ENCODE measurements around the gene KIF19.

Gene KIF19

DNA sequence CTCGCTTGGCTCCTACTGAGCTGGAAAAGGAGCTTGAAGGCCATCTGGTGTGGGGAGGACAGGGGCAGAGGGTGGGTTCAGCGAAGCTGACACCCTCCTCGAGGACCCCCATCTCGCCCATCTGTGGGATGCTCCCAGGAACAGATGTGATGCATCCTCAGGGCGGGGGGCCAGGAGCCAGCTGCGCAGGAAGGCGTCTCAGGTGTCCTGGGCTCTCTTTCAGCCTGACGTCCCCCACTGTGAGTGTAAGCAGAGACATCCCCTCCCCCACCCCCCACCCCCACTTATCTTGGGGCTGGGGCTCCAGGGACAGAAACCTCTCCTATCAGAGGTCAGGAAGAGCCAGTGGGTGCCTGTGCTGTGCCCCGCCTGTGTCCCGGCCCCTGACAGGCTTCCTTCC, 16.2 kb downstream of the KIF19 start:
- no peak for DNase-seq (ENCODE audit: low read depth)

DNA sequence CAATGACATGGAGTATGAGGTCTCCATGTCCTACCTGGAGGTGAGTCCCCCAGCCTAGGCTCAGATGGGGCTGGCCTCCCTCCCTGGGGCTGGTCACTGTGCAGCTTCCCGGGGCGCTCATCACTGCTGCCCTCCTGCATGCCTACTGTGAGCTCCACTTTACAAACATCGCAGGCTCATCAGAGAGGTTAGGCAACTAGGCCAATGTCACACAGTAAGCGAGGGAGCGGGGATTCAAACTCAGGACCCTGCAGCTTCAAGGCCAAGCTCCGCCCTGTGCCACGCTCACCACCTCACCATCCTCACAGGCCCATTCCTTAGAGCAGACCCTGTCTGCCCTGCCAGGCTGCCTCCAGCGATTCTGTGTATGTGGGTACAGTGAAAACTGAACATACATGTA, 17.1 kb downstream of the KIF19 start:
- no peak for DNase-seq (ENCODE audit: low read depth)

DNA sequence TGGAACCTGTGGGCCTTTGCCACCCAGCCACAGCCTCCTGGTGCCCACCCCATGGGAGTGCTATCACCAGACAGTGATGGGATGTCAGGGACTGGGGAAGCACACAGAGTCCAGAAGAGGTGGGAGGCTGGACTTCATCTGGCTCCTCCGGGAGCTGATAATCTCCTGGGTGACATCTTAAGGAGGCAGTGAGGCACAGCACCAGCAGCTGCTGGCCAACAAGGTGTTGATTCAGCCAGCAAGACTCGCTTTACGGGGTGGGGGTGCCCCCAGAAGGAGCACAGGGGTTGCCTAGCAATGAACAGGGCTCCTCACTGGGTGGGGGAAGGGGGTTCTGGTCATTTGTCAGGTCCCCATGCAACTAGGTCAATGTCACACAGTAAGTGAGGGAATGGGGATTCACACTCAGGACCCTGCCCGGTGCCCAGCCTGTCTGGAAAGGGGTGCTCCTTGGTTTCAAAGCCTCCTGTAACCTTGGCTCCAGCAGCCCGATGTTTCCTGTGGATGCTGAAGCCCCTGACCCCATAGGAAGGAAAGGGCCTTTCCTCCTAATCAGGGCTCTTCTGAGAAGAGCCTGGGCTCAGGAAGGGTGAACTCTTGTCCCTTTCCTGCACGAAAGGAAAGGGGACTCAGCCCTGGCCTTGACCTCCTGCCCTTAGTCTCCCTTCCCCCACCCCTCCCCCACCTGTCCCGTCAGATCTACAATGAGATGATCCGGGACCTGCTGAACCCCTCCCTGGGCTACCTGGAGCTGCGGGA, 17.7 kb downstream of the KIF19 start:
- DNase-seq (ENCODE audit: low read depth): no peak

DNA sequence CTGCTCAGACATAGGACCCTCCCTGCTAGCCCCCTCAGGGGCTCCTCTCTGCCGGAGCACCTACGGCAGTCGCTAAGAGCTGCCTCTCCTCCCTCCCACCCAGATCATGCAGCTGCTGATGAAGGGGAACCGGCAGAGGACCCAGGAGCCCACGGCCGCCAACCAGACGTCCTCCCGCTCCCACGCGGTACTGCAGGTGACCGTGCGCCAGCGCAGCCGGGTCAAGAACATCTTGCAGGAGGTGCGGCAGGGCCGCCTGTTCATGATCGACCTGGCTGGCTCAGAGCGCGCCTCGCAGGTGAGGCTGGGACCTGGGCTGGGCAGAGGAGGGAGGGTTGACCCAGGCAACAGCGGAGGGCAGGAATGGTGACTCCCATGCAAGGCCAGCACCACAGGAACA, 18.6 kb downstream of the KIF19 start:
- no peak for DNase-seq (ENCODE audit: low read depth)

DNA sequence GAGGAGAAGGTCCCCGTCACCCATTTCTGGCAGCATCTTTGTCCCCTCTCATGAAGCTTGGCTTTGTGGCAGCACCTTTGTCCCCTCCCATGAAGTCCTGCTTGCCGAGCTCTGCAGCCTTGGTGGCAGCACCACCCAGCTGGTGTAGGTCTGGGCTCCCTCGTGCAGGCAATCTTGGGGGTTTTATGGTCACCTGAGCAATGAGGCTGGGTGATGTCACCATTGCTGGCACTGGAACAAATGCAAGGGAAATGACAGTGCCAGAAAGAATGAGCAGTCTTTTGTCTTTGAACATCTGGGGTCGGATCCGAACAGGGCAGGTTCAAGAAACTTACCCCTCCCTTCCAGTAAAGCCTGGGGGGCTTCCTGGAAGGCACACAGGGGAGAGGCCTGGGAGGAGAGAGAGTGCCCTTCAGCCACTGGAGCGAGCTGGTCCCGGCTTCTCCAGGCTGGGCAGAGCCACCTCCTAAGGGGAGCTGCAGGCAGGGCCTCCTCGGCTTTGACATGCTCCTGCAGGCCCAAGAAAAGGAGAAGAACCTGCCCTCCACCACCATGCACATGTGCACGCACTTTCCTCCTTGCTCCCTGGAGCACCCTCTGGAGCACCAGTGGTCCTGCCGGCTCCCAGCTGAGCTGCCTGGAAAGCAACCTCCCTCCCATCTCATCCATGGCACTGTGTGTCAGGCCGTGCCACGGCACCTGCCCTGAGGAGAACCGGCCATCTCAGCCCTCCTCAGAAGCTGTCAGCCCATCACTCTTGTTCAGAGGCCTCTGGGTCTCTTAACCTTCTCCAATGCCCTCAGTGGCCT, 19.6 kb downstream of the KIF19 start:
- DNase-seq (ENCODE audit: low read depth): no peak

DNA sequence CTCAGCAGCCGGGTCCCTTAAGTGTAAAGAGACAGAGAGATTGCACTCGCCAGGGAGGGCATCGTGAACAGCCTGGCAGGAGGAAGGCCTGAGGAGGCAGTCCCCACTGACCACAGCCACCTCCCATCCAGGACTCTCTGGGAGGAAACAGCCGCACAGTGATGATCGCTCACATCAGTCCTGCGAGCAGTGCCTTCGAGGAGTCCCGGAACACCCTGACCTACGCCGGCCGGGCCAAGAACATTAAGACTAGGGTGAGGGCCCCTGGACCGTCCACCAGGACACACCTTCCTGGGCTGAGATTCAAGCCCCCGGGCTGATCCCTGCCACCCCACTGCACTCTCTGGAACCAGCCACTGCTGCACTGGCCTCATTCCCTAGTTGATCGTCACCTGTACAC, 21.6 kb downstream of the KIF19 start:
- no peak for DNase-seq (ENCODE audit: low read depth)

DNA sequence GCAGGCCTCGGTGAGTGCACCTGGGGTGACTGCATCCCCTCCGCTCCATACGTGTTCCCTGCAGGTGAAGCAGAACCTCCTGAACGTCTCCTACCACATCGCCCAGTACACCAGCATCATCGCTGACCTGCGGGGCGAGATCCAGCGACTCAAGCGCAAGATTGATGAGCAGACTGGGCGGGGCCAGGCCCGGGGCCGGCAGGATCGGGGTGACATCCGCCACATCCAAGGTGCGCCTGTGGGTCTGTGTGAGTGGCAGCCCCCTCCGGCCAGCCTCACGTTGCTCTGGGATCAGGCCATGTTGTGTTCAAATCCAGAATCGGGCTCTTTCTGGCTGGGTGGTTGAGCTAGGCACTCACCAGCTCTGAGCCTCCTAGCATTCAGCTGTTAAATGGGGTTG, 23.1 kb downstream of the KIF19 start:
- DNase-seq (ENCODE audit: low read depth): no peak

DNA sequence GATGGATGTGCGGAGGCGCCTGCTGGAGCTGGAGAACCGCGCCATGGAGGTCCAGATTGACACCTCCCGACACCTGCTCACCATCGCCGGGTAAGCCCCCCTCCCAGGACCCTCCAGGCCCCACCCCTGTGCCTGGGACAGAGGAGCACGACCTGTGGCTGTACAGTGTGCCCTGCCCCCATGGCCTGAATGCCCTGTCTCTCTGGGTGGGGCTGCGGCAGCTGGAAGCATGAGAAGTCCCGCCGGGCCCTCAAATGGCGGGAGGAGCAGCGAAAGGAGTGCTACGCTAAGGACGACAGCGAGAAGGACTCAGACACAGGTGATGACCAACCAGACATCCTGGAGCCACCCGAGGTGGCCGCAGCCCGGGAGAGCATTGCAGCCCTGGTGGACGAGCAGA, 24.5 kb downstream of the KIF19 start:
- DNase-seq (ENCODE audit: low read depth): no peak

DNA sequence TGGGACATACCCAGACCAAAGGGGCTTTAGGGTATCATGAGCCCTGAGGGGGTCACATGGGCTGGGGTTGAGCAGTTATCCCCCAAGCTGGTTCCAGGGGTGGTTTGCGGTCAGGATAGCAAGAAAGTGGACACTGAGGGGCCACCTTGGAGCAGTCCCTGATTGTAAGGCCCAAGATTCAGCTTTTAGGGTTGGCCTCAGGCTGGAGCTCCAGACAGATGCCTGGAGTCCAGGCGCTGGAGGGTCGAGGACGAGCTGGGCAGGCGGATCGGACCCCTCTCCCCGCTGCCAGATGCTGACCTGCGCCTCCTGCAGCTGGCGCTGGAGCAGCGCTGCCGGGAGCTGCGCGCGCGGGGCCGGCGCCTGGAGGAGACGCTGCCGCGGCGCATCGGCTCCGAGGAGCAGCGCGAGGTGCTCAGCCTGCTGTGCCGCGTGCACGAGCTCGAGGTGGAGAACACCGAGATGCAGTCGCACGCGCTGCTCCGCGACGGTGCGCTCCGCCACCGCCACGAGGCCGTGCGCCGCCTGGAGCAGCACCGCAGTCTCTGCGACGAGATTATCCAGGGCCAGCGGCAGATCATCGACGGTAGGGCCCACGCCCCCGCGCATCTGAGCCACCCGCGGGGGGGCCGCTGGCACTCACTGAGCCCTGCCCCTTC, 25.7 kb downstream of the KIF19 start:
- no peak for DNase-seq (ENCODE audit: low read depth)

DNA sequence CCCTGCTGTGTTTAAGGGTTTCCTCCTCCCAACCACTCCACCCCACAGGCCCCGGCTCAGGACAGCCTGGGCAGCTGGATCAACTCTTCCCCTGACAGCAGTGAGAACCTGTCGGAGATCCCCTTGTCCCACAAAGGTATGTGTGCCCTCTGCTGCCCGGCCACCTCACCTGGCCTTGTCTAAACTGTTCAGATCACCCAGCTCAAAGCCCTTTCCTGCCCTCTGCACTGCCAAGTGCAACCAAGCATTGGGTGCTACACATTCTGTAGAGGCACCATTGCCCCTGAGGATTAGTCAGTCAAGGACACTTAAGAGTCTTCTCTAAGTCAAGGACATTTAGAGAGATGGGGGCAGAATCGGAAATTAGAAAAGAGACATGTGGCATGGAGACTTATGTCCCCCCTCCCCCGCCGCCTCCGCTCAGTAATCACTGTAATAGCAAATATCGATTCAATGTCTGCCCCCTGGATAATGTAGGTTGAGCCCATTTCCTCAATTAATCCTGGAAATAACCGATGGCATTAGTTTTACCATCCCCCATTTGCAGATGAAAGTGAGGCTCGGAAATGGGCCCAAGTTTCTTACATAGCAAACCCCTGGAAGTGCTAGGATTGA, 27.5 kb downstream of the KIF19 start:
- no peak for DNase-seq (ENCODE audit: low read depth)

DNA sequence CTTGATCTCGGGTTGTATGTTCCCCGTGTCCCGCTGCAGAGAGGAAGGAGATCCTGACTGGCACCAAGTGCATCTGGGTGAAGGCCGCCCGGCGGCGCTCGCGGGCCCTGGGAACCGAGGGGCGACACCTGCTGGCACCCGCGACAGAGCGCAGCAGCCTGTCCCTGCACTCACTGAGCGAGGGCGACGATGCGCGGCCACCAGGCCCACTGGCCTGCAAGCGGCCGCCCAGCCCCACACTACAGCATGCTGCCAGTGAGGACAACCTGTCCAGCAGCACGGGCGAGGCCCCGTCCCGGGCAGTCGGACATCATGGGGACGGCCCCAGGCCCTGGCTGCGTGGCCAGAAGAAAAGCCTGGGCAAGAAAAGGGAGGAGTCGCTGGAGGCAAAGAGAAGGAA, 28.1 kb downstream of the KIF19 start:
- DNase-seq (ENCODE audit: low read depth): no peak

DNA sequence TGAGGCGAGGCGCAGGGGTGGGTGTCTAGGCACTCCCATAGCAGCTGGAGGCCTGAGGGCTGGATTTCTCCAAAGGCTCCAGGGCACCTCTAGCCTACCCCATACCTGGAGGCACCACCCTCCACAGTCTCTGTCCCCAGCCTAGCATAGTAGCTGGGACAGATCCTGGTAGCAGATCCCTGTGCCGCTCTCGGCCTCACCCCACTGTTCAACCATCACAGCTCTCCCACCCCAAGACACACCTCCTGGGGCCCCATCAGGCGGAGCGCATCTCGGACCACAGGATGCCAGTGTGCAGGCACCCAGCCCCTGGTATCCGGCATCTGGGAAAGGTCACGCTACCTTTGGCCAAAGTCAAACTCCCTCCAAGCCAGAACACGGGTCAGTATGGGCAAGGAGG, 28.5 kb downstream of the KIF19 start:
- DNase-seq (ENCODE audit: low read depth): no peak

DNA sequence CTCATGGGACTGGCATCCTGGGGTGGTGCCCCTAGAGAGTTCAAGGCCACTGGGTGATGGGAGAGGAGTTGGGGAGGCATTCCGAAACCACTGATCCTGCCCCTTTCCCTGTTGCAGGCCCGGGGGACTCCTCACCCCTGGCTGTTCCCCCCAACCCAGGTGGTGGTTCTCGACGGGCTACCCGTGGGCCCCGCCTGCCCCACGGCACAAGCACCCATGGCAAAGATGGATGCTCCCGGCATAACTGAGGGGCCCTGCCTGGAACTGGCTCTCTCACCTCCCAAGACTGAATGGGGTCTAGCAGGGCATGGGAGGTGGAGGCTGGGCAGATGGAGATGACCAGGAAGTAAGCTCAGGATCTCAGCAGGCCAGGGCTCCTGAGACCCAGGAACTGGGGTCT, 29.0 kb downstream of the KIF19 start:
- DNase-seq (ENCODE audit: low read depth): no peak

DNA sequence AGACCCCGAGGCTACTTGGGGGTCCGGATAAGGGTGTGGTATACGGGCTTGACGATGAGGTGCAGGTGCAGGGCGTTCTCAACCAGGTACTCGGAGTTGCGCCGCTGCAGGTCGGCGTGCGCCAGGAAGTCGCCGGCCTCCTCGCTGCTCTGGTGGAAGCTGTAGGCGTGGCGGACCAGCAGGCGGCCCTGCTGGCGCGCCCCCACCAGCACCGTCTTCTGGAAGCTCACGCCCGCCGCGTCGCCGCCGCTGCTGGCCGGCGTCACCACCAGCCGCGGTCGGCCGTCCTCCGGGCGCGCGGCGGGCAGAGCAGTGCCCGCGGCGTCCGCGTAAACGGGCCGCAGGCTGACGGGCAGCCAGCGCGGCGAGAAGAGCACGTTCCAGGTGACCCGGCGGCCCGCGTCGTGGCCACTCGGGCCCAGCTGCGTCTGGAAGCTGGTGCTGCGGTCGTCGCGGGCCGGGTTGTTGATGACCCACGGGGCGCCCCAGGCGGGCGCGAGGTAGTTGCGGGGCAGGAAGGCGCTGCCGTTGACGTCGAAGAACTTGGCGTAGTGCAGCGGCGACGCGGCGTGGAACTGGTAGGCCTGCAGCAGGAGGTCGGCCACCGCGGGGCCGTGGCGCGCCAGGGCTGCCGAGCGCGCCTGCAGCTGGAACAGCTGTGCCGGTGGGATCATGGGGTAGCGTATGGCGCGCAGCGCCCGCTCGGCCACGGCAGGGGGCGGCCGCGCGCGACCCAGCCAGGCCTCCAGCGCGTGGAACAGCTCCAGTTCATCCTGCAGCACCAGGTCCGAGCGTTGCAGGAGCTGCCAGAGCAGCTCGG, 30.8 kb downstream of the KIF19 start:
- DNase-seq (ENCODE audit: low read depth): no peak

DNA sequence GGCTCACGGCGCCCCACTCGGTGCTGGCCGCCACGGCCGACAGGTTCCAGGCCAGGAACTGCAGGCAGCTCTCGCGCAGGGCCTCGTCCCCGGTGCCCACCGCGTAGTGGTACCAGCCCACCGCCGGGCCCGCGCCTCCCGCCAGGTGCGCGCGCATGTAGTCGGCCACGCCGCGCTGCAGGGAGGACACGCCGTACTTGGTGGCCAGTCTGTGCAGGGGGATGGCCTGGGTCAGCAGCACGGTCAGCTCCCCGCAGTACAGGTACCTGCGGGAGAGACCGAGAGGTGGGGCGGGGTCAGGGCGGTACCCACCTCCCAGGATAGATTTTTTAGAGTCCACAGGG, 31.4 kb downstream of the KIF19 start:
- no peak for DNase-seq (ENCODE audit: low read depth)

DNA sequence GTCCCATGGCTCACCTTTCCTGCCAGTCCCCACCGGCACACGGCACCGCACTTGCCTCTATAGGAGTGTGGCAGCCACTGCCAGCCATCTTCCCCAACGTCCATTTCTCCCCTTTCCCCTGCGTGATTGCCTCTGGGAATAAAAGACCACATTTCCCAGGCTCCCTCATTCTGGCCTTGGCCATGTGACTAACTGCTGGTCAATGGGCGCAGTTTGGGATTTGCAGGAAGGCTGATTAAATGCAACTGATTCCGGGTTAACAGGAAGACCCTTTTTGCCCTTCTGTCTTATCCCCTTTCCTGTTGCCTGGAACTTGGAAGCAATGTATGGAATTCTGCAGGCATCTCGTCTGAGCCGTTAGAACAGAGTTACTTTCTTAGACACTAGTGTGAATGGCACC, 32.7 kb downstream of the KIF19 start:
- DNase-seq (ENCODE audit: low read depth): no peak

DNA sequence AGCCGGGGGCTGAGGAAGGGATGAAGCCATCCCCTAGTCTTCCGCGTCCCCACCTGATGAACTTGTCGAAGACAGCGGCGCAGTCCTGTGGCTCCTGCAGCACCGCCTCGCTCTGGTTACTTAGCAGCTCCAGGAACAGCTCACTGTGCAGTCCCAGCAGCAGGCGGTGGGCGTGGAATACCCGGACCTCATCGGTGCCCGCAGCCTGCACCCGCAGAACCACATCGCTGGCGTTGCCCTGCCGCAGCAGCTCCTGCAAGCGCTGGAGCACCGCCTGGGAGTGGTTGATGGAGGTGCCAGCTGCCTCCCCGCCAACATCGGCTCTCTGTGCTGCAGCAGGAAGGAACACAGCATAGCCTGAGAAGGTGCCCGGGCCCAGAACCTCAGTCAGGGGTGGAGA, 33.9 kb downstream of the KIF19 start:
- DNase-seq (ENCODE audit: low read depth): no peak

DNA sequence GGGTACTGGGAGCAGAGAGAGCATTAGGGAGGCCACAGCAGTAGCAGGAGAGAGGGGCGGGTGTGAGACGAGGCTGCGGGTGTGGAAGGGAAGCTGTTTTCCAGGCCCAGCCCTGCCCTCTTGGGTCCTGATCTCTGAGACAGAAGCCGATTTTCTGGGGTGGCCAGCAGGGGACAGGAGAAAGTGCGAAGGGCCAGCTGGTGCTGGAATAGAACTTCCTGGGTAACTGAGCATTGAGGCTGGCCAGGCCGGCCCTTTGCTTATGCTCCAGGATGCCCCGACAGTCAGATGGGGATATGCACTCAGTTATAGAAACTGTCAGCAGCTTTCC, 34.8 kb downstream of the KIF19 start:
- no peak for DNase-seq (ENCODE audit: low read depth)

DNA sequence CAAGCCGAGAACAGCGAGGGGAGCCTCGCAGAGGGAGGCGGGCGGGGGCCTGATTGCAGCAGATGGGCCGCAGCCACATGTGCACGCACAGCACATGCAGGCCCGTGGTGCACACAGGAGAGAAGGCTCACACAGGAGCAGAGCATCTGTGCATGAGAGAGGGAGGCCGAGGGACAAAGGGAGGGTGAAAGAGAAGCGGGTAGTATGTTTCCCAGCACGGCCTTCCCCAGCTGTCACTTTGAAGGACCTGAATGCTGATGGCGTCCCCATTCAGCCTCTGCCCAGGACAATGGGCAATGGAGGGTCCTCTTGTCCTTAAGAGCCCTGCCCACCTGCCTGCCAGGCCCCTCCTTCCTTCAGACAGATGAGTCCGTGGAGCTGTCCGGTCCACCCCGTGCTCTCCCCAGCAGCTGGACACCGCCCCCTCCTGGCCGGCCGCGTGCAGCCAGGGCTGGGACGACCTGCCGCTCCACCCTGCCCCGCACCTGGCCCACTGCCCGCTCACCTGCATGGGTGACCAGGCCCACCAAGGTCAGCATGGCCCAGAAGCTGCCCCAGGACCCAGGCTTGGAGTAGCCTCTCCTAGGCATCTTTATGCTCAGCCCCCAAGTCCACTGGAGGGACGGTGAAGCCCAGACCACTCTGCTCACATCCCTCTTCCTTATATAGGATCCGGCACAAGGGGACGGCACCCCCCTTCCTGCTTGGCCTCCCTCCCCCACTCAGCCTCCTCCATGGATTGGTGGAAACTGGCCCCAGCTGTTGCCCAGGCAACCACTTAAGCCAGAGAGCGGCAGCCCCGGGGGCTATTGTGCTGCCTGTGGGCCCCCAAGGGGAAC, 35.4 kb downstream of the KIF19 start, which contains the start of gene BTBD17:
TSS of gene BTBD17 (minus strand) at position 639 of the 839 bp plus-strand sequence. CDS start at position 590, 49 bp downstream.
- no peak for DNase-seq (ENCODE audit: low read depth)

DNA sequence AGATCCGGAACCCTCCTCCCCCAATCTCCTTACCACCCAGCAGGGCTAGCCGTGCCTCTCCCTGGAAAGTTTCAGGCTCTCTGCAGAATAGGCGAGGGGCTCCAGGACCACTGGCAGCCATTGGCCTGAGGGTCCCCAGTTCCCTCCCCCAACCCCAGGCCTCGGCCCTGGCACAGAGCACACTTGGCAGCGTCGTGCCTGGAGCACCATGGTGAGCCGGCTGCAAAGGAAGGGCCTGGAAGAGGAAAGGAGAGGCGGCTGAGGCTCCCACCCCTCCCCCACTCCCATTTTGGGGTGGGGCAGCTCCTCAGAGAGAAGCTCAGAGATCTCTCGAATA, 36.0 kb downstream of the KIF19 start:
- DNase-seq (ENCODE audit: low read depth): no peak

DNA sequence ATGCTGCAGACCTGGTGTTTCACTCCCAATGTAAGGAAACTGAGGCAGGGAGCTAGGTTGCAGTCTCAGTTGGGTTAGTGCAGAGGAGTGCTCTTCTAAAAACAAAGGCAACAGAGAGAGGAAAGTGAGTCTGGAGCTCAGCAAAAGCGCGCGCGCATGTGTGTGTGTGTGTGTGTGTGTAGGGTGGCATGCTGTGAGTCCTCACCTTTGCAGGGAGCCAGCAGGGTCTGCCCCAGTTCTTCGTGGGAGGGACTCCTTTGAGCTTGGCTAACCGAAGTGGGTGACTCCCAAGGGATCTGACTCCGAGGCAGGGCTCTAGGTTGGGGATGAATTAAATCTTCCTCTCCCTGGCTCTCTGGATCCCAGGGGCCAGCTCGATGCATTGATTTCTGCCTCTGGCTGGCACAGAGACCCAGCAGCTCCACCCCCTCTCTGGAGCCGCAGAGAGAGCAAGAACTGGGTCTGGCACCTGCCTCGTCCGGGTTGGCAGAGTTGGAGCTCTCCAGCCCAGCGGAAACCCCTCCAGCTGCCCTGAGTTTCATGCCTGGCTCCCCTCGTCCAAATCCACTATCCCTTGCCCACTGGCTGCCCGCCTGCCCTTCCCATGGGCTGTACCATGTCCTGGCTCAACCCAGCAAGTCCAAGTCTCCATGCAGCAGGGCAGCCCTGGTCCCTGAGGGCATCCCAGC, 36.9 kb downstream of the KIF19 start:
- no peak for DNase-seq (ENCODE audit: low read depth)

Measured in fibroblast of gingiva (primary cell).